Spleen (tissue), 7 donors: ENCODE measurements around the gene SLIT1.

Experiments
- CTCF ChIP-seq, 11 experiments: fragments of 200-600 bp in 7 of 11; fragments of 450-650 bp in 4 of 11; sonication (generic) in 4 of 11; IDR thresholded peaks in 8 of 11; conservative IDR thresholded peaks in 3 of 11; 1 replicate in 7 of 11; 2 replicates in 4 of 11; pipeline versions ENCODE4 v1.4.0 to v1.8.0; 2016 to 2021; ENCODE audit warnings: antibody characterized with exemption in 11 of 11, inconsistent platforms in 4 of 11, mild to moderate bottlenecking in 1 of 11
- POLR2AphosphoS5 ChIP-seq, 3 donors: sonication (generic); formaldehyde crosslinking; IDR thresholded peaks; one replicate each; pipeline ENCODE4 v1.5.1; 2017; ENCODE audit warnings: antibody characterized with exemption in 3 of 3
- donor health status: DM: no; HTN: no; CAD: no; lungs with moderate emphysema.
- donor health status: DM: no; HTN: no; CAD: no.
- donor health status: DM: no; HTN: no; CAD: no.

GRCh38 chr10:97100657-97101056 lies 85.1 kb downstream of the SLIT1 start:
- TF ChIP-seq CTCF (IDR thresholded peaks at IDR 0.05 in 8 of 11, conservative IDR thresholded peaks at IDR 0.05 in 3 of 11) (no peak), POLR2AphosphoS5 (IDR thresholded peaks at IDR 0.05) (no peak)
